Measurements from ENCODE around the gene SAPCD2.
"Not testable (repeated sequence)": the region's sequence is repeated elsewhere in the genome, so short reads cannot be mapped to it uniquely, and the experiment has no call there.

Gene SAPCD2, protein sequence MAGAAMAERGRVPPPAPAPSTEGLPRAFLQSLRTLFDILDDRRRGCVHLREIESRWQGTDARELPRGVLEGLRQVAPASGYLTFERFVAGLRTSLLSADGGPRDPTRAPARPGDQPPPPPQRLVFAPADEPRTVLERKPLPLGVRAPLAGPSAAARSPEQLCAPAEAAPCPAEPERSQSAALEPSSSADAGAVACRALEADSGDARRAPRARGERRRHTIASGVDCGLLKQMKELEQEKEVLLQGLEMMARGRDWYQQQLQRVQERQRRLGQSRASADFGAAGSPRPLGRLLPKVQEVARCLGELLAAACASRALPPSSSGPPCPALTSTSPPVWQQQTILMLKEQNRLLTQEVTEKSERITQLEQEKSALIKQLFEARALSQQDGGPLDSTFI

DNA sequence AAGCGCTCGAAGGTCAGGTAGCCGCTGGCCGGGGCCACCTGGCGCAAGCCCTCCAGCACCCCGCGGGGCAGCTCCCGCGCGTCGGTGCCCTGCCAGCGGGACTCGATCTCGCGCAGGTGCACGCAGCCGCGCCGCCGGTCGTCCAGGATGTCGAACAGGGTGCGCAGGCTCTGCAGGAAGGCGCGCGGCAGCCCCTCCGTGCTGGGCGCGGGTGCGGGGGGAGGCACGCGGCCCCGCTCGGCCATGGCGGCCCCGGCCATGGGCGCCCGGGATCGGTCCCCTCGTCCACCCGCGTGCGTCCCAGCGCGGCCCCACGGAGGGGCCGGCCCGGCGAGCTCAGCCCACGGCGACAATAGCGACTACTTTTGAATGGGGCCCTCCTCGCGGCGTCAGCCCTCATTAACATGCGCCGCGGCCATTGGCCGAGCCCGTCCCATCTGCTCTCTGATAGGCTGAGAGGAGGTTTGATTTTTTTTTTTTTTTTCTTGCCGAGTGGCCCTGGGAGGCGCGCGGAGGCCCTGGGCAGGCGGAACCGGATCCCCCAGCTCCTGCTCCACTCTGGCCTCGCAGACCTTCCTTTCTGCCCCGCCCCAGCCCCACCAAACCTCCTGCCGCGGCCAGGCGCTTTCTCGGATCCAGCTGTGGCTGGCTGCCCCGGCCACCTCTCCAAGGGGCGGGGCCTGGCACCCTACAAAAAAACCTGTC, at the start of gene SAPCD2:
Gene SAPCD2 (minus strand): TSS at position 357 of the 705 bp plus-strand sequence. CDS start 97 bp downstream, at position 260.
- peak; percentile 72 for DNase-seq (ENCODE audit: low read depth)

DNA sequence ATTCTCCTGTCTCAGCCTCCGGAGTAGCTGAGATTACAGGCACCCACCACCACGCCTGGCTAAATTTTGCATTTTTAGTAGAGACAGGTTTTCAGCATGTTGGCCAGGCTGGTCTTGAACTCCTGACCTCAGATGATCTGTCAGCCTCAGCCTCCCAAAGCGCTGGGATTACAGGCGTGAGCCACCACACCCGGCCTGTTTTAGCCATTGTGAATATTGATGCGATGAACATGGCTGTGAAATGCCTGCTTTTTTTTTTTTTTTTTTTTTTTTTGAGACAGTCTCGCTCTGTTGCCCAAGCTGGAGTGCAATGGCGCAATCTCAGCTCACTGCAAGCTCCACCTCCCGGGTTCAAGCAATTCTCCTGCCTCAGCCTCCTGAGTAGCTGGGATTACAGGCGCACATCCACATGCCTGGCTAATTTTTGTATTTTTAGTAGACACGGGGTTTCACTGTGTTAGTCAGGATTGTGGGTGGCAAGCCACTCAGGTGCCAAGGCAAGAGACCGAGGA, 47.8 kb upstream of the SAPCD2 start:
- DNase-seq (ENCODE audit: low read depth) = not testable (repeated sequence)

- DNase-seq (ENCODE audit: low read depth) = no peak
These were observed 46.9 kb upstream of the SAPCD2 start for GRCh38 chr9:137117269-137117731.

- peak; percentile 96 for DNase-seq (ENCODE audit: low read depth)
These were observed 46.4 kb upstream of the SAPCD2 start for GRCh38 chr9:137116728-137117127.

DNA sequence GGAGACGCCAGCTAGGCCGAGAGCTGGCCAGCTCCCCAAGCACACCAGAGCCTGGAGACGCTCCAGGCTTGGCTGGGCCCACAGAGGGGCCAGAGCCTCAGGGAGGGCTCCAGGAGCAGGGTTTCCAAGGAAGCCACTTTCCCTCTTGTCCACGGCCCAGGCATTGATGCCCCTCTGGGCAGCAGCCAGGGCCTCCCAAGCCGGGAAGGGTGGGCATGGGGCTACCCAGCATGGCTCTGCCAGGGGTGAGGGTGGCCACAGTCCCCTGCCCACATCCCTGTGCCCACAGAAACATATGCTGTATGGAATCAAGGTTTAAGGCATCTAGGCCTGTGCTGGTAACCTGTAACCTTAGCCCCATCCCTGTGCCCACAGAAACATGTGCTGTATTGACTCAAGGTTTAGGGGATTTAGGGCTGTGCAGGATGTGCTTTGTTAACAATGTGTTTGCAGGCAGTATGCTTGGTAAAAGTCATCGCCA, 45.7 kb upstream of the SAPCD2 start:
- DNase-seq (ENCODE audit: low read depth) = peak; percentile 72

DNA sequence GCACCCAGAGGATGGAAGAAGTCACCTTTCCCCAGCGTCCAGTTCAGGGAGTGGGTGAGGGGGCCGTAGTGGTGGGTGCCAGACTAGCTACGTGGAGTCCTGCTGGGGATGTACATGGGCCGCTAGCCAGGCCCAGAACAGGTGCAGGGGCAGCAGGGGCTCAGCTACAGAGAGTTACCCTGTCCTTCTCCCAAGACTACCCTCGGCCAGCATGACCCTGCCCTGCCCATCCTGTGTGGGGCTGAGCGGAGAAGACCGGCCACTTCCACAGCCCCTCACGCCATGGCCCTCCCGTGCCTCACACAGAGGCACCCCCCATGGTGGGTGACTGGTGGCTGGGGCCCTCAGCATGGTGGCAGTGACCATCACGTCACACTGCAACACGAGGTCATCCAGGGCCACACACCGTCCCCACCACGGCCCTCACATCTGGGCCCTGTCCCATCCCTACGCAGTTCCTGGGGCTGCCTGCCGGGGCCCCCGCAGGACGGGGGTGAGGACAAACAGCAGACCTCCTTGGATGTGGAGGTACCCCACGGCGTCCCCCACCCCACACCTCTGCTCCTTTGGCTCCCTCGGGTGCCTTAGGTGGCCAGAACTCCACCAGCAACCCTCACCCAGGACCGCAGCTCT, 45.2 kb upstream of the SAPCD2 start:
- no peak for DNase-seq (ENCODE audit: low read depth)

GRCh38 chr9:137114613-137115393, 44.4 kb upstream of the SAPCD2 start, which contains the start of gene DPP7:
Gene DPP7 (minus strand): TSS chr9:137114733. CDS start chr9:137114713, 20 bp downstream.
- peak; percentile 38 for DNase-seq (ENCODE audit: low read depth)

- DNase-seq (ENCODE audit: low read depth) = no peak
These were observed 43.9 kb upstream of the SAPCD2 start for GRCh38 chr9:137114220-137114612.

- DNase-seq (ENCODE audit: low read depth) = no peak
These were observed 43.2 kb upstream of the SAPCD2 start for GRCh38 chr9:137113385-137114159.

DNA sequence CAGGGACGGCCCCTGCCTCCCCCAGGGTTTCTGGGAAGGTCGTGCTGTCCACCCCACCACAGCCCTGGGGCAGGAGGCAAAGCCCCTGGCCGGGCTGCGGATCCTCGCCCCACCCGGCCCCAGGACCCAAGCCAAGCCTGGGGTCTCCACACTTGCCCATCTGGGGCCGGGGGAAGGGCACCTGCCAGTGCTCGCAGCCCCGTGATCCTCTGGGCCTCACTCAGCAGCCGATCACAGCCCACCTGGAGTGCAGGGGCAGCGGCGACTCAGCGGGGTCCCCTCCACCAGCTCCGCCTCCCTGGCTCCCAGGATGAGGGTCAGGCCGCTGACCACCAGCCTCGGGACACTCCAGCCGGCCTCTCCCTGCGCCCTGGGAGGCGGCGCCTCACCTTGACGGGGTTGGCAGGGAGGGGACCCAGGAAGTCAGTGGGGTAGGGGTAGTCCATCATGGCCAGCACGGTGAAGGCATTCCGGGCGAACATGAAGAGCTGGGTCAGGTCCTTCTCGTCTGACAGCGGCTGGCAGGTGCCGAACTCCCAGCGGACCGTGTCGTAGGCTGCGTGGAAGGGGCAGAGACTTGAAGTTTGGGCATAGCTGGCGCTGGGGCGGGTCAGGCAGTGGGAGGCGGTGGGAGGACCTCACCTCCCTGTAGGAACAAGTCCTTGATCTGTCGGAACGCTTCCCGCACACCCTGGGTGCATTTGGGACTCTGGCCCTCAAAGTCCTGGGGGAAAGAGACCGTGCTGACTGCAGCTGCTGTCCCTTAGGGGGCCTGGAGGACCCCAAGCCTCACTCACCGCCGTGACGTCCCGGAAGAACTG, 42.4 kb upstream of the SAPCD2 start:
- DNase-seq (ENCODE audit: low read depth) = no peak

DNA sequence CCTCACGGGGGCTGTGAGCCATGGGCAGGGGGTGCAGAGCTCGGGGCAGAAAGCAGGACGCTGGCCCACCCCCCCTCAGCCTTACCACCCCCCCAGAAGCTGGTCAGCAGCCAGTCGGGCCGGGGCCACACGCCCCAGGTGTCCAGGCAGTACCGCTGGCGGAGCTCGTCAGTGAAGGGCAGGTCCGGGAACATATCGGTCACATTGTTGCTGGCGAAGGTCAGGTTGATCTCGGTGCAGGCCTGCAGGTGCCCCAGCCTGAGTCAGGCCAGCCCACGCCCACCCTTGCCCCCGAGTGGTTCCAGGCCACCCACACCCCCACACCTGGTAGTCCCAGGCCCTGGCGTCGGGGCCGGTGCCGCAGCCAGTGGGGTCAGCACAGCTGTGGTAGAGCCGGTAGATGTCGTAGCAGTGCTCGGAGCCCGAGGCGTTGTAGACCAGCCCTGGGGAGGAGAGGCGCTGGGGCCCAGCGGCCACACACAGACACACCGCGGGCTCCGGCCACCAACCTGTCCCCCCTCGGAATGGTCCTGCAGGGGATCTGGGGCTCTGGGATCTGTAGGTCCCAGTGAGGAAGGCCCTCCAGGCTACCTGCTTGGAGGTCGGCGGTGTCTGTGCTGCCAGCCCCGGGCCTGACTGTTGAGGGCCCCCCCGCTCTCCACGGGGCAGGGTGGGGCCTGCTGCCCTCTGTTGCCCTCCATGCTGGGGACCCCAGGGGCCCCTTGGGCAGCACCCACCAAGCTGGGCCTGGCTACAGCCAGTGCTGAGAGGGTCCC, 41.6 kb upstream of the SAPCD2 start:
- DNase-seq (ENCODE audit: low read depth) = no peak

- no peak for DNase-seq (ENCODE audit: low read depth)
These were observed 40.8 kb upstream of the SAPCD2 start for GRCh38 chr9:137110911-137111787.

- DNase-seq (ENCODE audit: low read depth) = no peak
These were observed 40.0 kb upstream of the SAPCD2 start for GRCh38 chr9:137110147-137110910.

DNA sequence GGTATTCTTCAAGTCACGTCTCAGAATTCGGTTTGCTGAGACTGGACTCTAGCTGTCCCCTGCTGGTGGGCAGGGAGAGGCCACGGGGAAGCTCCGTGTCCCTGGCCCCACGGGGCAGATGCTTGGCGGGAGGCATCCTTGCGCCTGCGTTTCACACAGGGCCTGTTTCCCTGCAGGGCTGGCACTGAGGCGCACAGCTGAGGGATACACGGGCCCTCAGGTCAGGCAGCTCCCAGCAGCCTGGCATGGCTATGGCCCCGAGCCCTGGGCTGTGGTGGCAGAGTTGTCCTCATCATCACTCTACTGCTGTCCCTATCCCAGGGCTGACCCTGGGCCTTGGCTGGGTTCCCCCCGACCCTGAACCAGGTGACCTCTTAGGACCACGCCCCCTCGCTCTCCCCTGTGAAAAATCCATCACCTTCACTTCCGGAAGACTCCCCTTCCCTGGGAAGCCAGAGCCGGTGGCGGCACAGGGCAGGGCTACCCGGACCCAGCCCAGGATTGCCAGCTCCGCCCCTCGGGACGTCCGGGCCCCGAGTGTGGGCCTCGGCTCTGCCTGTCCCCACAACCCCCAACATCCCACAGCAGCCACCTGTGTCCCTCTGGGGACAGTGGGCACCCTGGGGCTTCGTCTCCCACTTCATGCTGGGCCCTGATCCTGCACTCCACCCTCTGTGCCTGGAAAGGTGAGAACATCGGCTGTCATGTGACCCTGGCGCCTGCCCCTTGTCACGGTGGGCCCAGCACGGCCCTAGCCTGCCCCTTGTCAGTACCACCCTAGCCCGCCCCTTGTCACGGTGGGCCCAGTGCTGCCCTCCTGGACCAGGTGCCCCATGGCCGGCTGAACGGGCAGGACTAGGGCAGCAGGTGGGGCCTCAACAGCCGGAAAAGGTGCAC, 39.1 kb upstream of the SAPCD2 start:
- no peak for DNase-seq (ENCODE audit: low read depth)

- peak; percentile 40 for DNase-seq (ENCODE audit: low read depth)
These were observed 38.4 kb upstream of the SAPCD2 start for GRCh38 chr9:137108608-137109249.

- DNase-seq (ENCODE audit: low read depth) = no peak
These were observed 37.6 kb upstream of the SAPCD2 start for GRCh38 chr9:137107982-137108381.
